Omental fat pad (tissue), 4 donors: ENCODE measurements around the gene CEMIP2. TPM values are rescaled to one million over a fixed set of nuclear protein-coding genes. Genes with fewer than 3 reads are reported as not detected.

Experiments
- ATAC-seq: fragments of 150-250 bp; one replicate; pipeline ENCODE4 v1.9.1; 2016; ENCODE audit warnings: mild to moderate bottlenecking, moderate library complexity; ENCODE audit not compliant: low FRiP score
- DNase-seq: peaks from one replicate; pipeline ENCODE4 v3.0.0-alpha.2; 2019; ENCODE audit warnings: low spot score
- CTCF ChIP-seq, 3 donors: fragments of 450-650 bp; IDR thresholded peaks; one replicate each; pipeline ENCODE4 v1.5.1; 2016 to 2017; ENCODE audit warnings: antibody characterized with exemption in 3 of 3, mild to moderate bottlenecking in 3 of 3, moderate library complexity in 2 of 3
- total RNA-seq, 4 donors: library from RNA; depleted of rRNA; stranded (reverse); fragments of >200 nt; gene quantifications; one replicate each; pipeline ENCODE4 v1.1.0, GENCODE V29; 2016

Gene CEMIP2
- total RNA-seq, 4 donors from 2014 or later = 67.1 to 496 (median 126) TPM

DNA sequence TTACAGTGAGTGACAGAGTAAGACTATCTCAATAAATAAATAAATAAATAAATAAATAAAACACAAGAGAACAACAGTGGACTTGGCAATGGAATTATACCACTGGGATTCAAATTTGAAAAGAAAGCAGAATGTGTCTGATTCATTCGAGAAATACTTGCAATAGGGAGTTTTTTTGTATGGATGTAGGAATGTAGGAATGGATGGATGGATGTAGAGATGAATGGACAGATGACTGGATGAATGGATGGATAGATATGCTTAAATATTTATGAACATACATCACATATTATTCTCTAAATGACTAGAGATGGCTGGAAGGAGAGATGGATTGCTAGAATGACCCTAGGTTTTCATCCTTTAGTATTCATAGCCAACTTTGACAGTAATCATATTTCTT, 22.0 kb upstream of the CEMIP2 start:
- ATAC-seq = no peak
- no peak for TF ChIP-seq CTCF (IDR thresholded peaks at IDR 0.05)
- no peak for DNase-seq

GRCh38 chr9:71783120-71783523, 14.8 kb upstream of the CEMIP2 start:
- TF ChIP-seq CTCF (IDR thresholded peaks at IDR 0.05) = no peak
- ATAC-seq (no peak), DNase-seq (no peak)

DNA sequence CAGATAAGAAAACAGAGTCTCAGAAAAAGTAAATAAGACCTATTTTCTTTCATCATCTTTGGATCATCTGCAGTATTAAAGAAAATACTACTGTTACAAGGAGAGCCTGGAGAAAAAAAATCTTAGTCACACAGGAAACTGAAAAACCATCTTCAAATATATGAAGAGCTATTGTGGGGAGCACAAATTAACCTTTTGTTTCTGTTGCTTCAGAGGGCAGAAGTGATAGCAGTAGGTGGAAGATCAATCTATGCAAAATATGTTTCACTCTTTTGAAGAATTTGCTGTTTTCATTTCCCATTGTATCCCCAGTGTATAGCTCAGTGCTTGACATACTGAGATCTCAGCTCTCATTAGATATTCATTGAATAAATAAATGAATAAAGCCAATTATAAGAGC, 13.1 kb upstream of the CEMIP2 start:
- DNase-seq = no peak
- no peak for ATAC-seq
- no peak for TF ChIP-seq CTCF (IDR thresholded peaks at IDR 0.05)

DNA sequence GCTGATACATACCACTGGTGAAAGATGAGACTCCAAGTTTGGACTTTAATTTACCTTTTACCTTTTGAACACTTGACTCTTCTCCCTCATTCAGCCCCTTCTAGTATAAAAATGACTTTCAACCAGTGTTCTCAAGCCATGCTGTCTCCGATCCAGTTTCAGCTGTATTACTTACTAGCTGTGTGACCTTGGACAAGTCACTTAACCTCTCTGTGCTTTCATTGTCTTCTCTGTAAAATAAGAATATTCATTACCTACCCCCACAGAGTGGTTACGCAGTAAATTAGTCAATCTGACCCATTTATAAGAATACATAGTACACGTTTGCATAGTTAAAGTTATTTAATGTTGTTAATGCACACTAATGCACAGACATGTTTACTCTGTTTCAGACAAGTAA, 12.6 kb upstream of the CEMIP2 start:
- no peak for TF ChIP-seq CTCF (IDR thresholded peaks at IDR 0.05)
- ATAC-seq (no peak), DNase-seq (no peak)

- ATAC-seq = no peak
- no peak for TF ChIP-seq CTCF (IDR thresholded peaks at IDR 0.05)
- no peak for DNase-seq
These were observed 9.8 kb upstream of the CEMIP2 start for GRCh38 chr9:71778085-71778484.

DNA sequence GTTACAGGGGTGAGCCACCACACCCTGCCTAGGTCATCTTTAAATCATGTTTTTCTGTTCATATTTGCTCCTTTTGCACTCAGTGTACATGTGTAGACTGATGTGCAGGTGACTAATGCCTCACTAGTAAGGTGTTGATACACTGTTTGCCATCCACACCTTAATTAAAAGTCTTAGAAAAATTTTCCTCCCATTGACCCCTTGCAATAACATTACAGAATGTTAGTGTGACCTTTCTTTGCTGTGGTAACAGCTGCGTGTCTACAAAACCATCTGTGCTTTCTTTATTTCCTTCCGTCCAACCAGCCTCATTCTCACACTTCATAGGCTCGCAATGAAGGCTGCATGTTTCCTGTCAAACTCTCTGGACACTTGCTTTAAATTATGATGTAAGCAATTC, 6.6 kb upstream of the CEMIP2 start:
- TF ChIP-seq CTCF (IDR thresholded peaks at IDR 0.05) = no peak
- DNase-seq (no peak), ATAC-seq (no peak)

GRCh38 chr9:71772726-71773125, 4.4 kb upstream of the CEMIP2 start:
- ATAC-seq = no peak
- no peak for DNase-seq
- no peak for TF ChIP-seq CTCF (IDR thresholded peaks at IDR 0.05)
